ENCODE measurements around the gene ZFYVE21.

The ZFYVE21 gene

GRCh38 chr14:103749452-103749851 lies 33.8 kb downstream of the ZFYVE21 start:
- Histone ChIP-seq H3K79me2 (ENCODE audit: control insufficient read depth, insufficient read depth, low read length, poor library complexity) (no peaks in the 10 kb centered on the region), H3K4me2 (ENCODE audit: low read length) (no peak overlapping the region), H2AK5ac (ENCODE audit: low read length) (no peak overlapping the region), H3K36me3 (ENCODE audit: control insufficient read depth in 1 of 2, insufficient read depth in 2 of 2, low read length in 2 of 2) (peaks cover 2 to 6% of the 10 kb centered on the region in 2 experiments), H4K12ac (ENCODE audit: low read depth, low read length) (no peak overlapping the region), H3K79me1 (ENCODE audit: low read length) (no peaks in the 10 kb centered on the region), H3K23ac (ENCODE audit: low read length) (no peak overlapping the region), H2AFZ (ENCODE audit: insufficient read depth, low read length, poor library complexity) (no peak overlapping the region), H3K4me3 (ENCODE audit: low read depth, low read length) (no peak overlapping the region), H3K18ac (ENCODE audit: low read length) (no peak overlapping the region), H4K91ac (ENCODE audit: low read depth, low read length) (no peak overlapping the region), H3K27ac (ENCODE audit: low read depth, low read length) (no peak overlapping the region), H3K9ac (ENCODE audit: low read length) (no peak overlapping the region), H3K4me1 (ENCODE audit: control insufficient read depth in 1 of 2, insufficient read depth in 2 of 2, low read length in 2 of 2) (no peaks in the 10 kb centered on the region), H2BK12ac (ENCODE audit: low read length) (no peak overlapping the region), H2BK120ac (ENCODE audit: insufficient read depth, low read length, poor library complexity) (no peak overlapping the region), H3K14ac (ENCODE audit: low read length) (no peak overlapping the region), H3K27me3 (ENCODE audit: insufficient read depth, low read length) (no peaks in the 10 kb centered on the region), H3K9me3 (ENCODE audit: insufficient read depth, low read depth, low read length) (no peaks in the 10 kb centered on the region), H2BK5ac (ENCODE audit: low read depth, low read length, poor library complexity) (no peak overlapping the region), H3K4ac (ENCODE audit: low read depth, low read length) (no peak overlapping the region), H4K8ac (ENCODE audit: low read depth, low read length) (no peak overlapping the region)
- DNase-seq: no peak
- no CpG with 5 or more reads among the region's 5 CpGs for WGBS (ENCODE audit: extremely low coverage, insufficient coverage, insufficient read length)

GRCh38 chr14:103749860-103750259 lies 34.2 kb downstream of the ZFYVE21 start:
- no peaks in the 10 kb centered on the region for H3K27me3 ChIP-seq (ENCODE audit: insufficient read depth, low read length)
- H2BK12ac ChIP-seq (ENCODE audit: low read length): no peak overlapping the region
- no peak overlapping the region for H3K18ac ChIP-seq (ENCODE audit: low read length)
- no peak overlapping the region for H4K91ac ChIP-seq (ENCODE audit: low read depth, low read length)
- no peak overlapping the region for H3K27ac ChIP-seq (ENCODE audit: low read depth, low read length)
- no peak overlapping the region for H3K23ac ChIP-seq (ENCODE audit: low read length)
- DNase-seq: peak in 1 of 2 donors; percentile 25
- no peaks in the 10 kb centered on the region for H3K4me1 ChIP-seq (ENCODE audit: control insufficient read depth in 1 of 2, insufficient read depth in 2 of 2, low read length in 2 of 2)
- H3K79me1 ChIP-seq (ENCODE audit: low read length): no peaks in the 10 kb centered on the region
- H4K8ac ChIP-seq (ENCODE audit: low read depth, low read length): no peak overlapping the region
- H2BK120ac ChIP-seq (ENCODE audit: insufficient read depth, low read length, poor library complexity): no peak overlapping the region
- H3K36me3 ChIP-seq (ENCODE audit: control insufficient read depth in 1 of 2, insufficient read depth in 2 of 2, low read length in 2 of 2): peaks cover 2 to 6% of the 10 kb centered on the region in 2 experiments
- H3K4me2 ChIP-seq (ENCODE audit: low read length): no peak overlapping the region
- no peak overlapping the region for H2AK5ac ChIP-seq (ENCODE audit: low read length)
- no peak overlapping the region for H3K4me3 ChIP-seq (ENCODE audit: low read depth, low read length)
- H3K9ac ChIP-seq (ENCODE audit: low read length): no peak overlapping the region
- H3K14ac ChIP-seq (ENCODE audit: low read length): no peak overlapping the region
- H4K12ac ChIP-seq (ENCODE audit: low read depth, low read length): no peak overlapping the region
- no CpG with 5 or more reads among the region's 5 CpGs for WGBS (ENCODE audit: extremely low coverage, insufficient coverage, insufficient read length)
- no peak overlapping the region for H2BK5ac ChIP-seq (ENCODE audit: low read depth, low read length, poor library complexity)
- H3K4ac ChIP-seq (ENCODE audit: low read depth, low read length): no peak overlapping the region
- no peaks in the 10 kb centered on the region for H3K79me2 ChIP-seq (ENCODE audit: control insufficient read depth, insufficient read depth, low read length, poor library complexity)
- no peaks in the 10 kb centered on the region for H3K9me3 ChIP-seq (ENCODE audit: insufficient read depth, low read depth, low read length)
- no peak overlapping the region for H2AFZ ChIP-seq (ENCODE audit: insufficient read depth, low read length, poor library complexity)

- Histone ChIP-seq H3K9ac (ENCODE audit: low read length) (no peak overlapping the region), H3K79me1 (ENCODE audit: low read length) (no peaks in the 10 kb centered on the region), H3K9me3 (ENCODE audit: insufficient read depth, low read depth, low read length) (no peaks in the 10 kb centered on the region), H3K4me2 (ENCODE audit: low read length) (no peak overlapping the region), H4K8ac (ENCODE audit: low read depth, low read length) (no peak overlapping the region), H2AFZ (ENCODE audit: insufficient read depth, low read length, poor library complexity) (no peak overlapping the region), H2AK5ac (ENCODE audit: low read length) (no peak overlapping the region), H2BK120ac (ENCODE audit: insufficient read depth, low read length, poor library complexity) (no peak overlapping the region), H4K91ac (ENCODE audit: low read depth, low read length) (no peak overlapping the region), H4K12ac (ENCODE audit: low read depth, low read length) (no peak overlapping the region), H3K79me2 (ENCODE audit: control insufficient read depth, insufficient read depth, low read length, poor library complexity) (no peaks in the 10 kb centered on the region), H3K18ac (ENCODE audit: low read length) (no peak overlapping the region), H2BK5ac (ENCODE audit: low read depth, low read length, poor library complexity) (no peak overlapping the region), H3K27ac (ENCODE audit: low read depth, low read length) (no peak overlapping the region), H3K4me1 (ENCODE audit: control insufficient read depth in 1 of 2, insufficient read depth in 2 of 2, low read length in 2 of 2) (no peaks in the 10 kb centered on the region), H2BK12ac (ENCODE audit: low read length) (no peak overlapping the region), H3K23ac (ENCODE audit: low read length) (no peak overlapping the region), H3K4ac (ENCODE audit: low read depth, low read length) (no peak overlapping the region), H3K36me3 (ENCODE audit: control insufficient read depth in 1 of 2, insufficient read depth in 2 of 2, low read length in 2 of 2) (peaks cover 2% of the 10 kb centered on the region in 2 experiments), H3K27me3 (ENCODE audit: insufficient read depth, low read length) (no peaks in the 10 kb centered on the region), H3K4me3 (ENCODE audit: low read depth, low read length) (no peak overlapping the region), H3K14ac (ENCODE audit: low read length) (no peak overlapping the region)
- no CpG with 5 or more reads among the region's 9 CpGs for WGBS (ENCODE audit: extremely low coverage, insufficient coverage, insufficient read length)
- no peak for DNase-seq
Observed at GRCh38 chr14:103753774-103754173, 38.2 kb downstream of the ZFYVE21 start.

- Histone ChIP-seq H2BK12ac (ENCODE audit: low read length) (no peak overlapping the region), H3K79me2 (ENCODE audit: control insufficient read depth, insufficient read depth, low read length, poor library complexity) (no peaks in the 10 kb centered on the region), H3K23ac (ENCODE audit: low read length) (no peak overlapping the region), H3K4me1 (ENCODE audit: control insufficient read depth in 1 of 2, insufficient read depth in 2 of 2, low read length in 2 of 2) (no peaks in the 10 kb centered on the region), H4K91ac (ENCODE audit: low read depth, low read length) (no peak overlapping the region), H3K4ac (ENCODE audit: low read depth, low read length) (no peak overlapping the region), H3K79me1 (ENCODE audit: low read length) (no peaks in the 10 kb centered on the region), H2BK120ac (ENCODE audit: insufficient read depth, low read length, poor library complexity) (no peak overlapping the region), H2AFZ (ENCODE audit: insufficient read depth, low read length, poor library complexity) (no peak overlapping the region), H3K4me2 (ENCODE audit: low read length) (no peak overlapping the region), H3K4me3 (ENCODE audit: low read depth, low read length) (no peak overlapping the region), H2AK5ac (ENCODE audit: low read length) (no peak overlapping the region), H3K27ac (ENCODE audit: low read depth, low read length) (no peak overlapping the region), H3K14ac (ENCODE audit: low read length) (no peak overlapping the region), H3K9ac (ENCODE audit: low read length) (no peak overlapping the region), H3K36me3 (ENCODE audit: control insufficient read depth in 1 of 2, insufficient read depth in 2 of 2, low read length in 2 of 2) (peaks cover 0 to 2% of the 10 kb centered on the region in 2 experiments), H4K8ac (ENCODE audit: low read depth, low read length) (no peak overlapping the region), H3K18ac (ENCODE audit: low read length) (no peak overlapping the region), H3K27me3 (ENCODE audit: insufficient read depth, low read length) (no peaks in the 10 kb centered on the region), H2BK5ac (ENCODE audit: low read depth, low read length, poor library complexity) (no peak overlapping the region), H4K12ac (ENCODE audit: low read depth, low read length) (no peak overlapping the region), H3K9me3 (ENCODE audit: insufficient read depth, low read depth, low read length) (no peaks in the 10 kb centered on the region)
- whole genome bisulfite sequencing (ENCODE audit: extremely low coverage, insufficient coverage, insufficient read length): no CpG with 5 or more reads among the region's 6 CpGs
- no peak for DNase-seq
Observed at GRCh38 chr14:103755060-103755459, 39.5 kb downstream of the ZFYVE21 start.
